HepG2 (cell line): ENCODE measurements around the gene EVL. TPM values are rescaled to one million over a fixed set of nuclear protein-coding genes. Genes with fewer than 3 reads are reported as not detected.

Experiments
- ATAC-seq: fragments of 200-7000 bp; cut with Tn5 transposase; 3 replicates; pipeline ENCODE4 v1.9.1; 2020; ENCODE audit warnings: mild to moderate bottlenecking, moderate library complexity
- BruUV-seq: library from RNA; stranded (reverse); fragments of 400-500 nt; replicated peaks from 2 replicates; lab custom pipeline; 2021; lab: Mats Ljungman, UMichigan
- CTCF ChIA-PET: fragments of 300-600 bp; formaldehyde crosslinking; extraction: SDS; loops from one replicate; lab custom pipeline; 2021; ENCODE audit warnings: low total read pairs, inconsistent platforms, low intra/inter-chr PET ratio; lab: Yijun Ruan, JAX
- POLR2A ChIA-PET: fragments of 350-600 bp; sonication (Branson Sonifier 250); formaldehyde crosslinking; loops from one replicate; lab custom pipeline; 2020; ENCODE audit warnings: antibody characterized with exemption, inconsistent platforms; lab: Yijun Ruan, JAX
- DNase-seq: peaks from one replicate; pipeline ENCODE4 v3.0.0-alpha.2; 2015; ENCODE audit warnings: low spot score
- FAIRE-seq: peaks from 3 replicates; lab custom pipeline; 2011; peaks lifted over from hg19 to GRCh38; lab: Jason Lieb, UNC
- H2AFZ ChIP-seq: one replicate; pipeline ENCODE4 v1.6.1; 2011; ENCODE audit warnings: low read length, inconsistent platforms
- H3K27ac ChIP-seq: fragments of 300-600 bp; 3 replicates; pipeline ENCODE4 v1.8.0; 2011; ENCODE audit warnings: mixed run types, mild to moderate bottlenecking, mixed read lengths, low read length, inconsistent platforms; ENCODE audit not compliant: insufficient read depth; ENCODE audit errors: extremely low read length
- H3K27me3 ChIP-seq, 2 experiments: fragments of 200-600 bp in 1 of 2; 2 replicates in 1 of 2; 3 replicates in 1 of 2; pipeline versions ENCODE4 v1.6.0 to v1.8.0; 2011; ENCODE audit warnings: low read length in 2 of 2, mild to moderate bottlenecking in 2 of 2, moderate library complexity in 2 of 2, inconsistent platforms in 1 of 2; ENCODE audit not compliant: insufficient read depth in 2 of 2, control insufficient read depth in 1 of 2
- H3K36me3 ChIP-seq, 2 experiments: fragments of 200-600 bp in 1 of 2; replicated peaks in 1 of 2; 2 replicates in 1 of 2; 3 replicates in 1 of 2; pipeline versions ENCODE4 v1.5.1 to v1.8.0; 2011; ENCODE audit warnings: low read length in 2 of 2, inconsistent platforms in 1 of 2; ENCODE audit not compliant: insufficient read depth in 2 of 2, control insufficient read depth in 1 of 2
- H3K4me1 ChIP-seq: 2 replicates; pipeline ENCODE4 v1.5.1; 2012; ENCODE audit warnings: low read length, inconsistent platforms; ENCODE audit not compliant: insufficient read depth
- H3K4me2 ChIP-seq: 2 replicates; pipeline ENCODE4 v1.6.0; 2011; ENCODE audit warnings: low read depth, low read length, inconsistent platforms
- H3K4me3 ChIP-seq, 3 experiments: fragments of 200-600 bp in 1 of 3; sonication (generic), shearing (Covaris generic) in 1 of 3; replicated peaks in 1 of 3; 2 replicates each; pipeline ENCODE4 v1.5.1; 2011 to 2016; ENCODE audit warnings: low read length in 3 of 3, inconsistent platforms in 2 of 3, low read depth in 2 of 3, mild to moderate bottlenecking in 2 of 3, control low read depth in 1 of 3, mixed read lengths in 1 of 3; ENCODE audit not compliant: insufficient read depth in 1 of 3
- H3K79me2 ChIP-seq: one replicate; pipeline ENCODE4 v1.6.1; 2011; ENCODE audit warnings: low read length, inconsistent platforms; ENCODE audit not compliant: insufficient read depth
- H3K9ac ChIP-seq: 2 replicates; pipeline ENCODE4 v1.6.0; 2011; ENCODE audit warnings: mild to moderate bottlenecking, low read depth, low read length, inconsistent platforms; ENCODE audit not compliant: insufficient read depth
- H3K9me3 ChIP-seq: 2 replicates; pipeline ENCODE4 v1.5.1; 2012; ENCODE audit warnings: mild to moderate bottlenecking, low read length
- H4K20me1 ChIP-seq: 2 replicates; pipeline ENCODE4 v1.6.0; 2011; ENCODE audit warnings: inconsistent platforms, mild to moderate bottlenecking, low read length, moderate library complexity; ENCODE audit not compliant: insufficient read depth
- CC2D1A ChIP-seq: sonication (generic); formaldehyde crosslinking; IDR thresholded peaks from 2 replicates; pipeline ENCODE4 v1.8.1; 2023; ENCODE audit warnings: mild to moderate bottlenecking, missing genetic modification reagents
- FOXA1 ChIP-seq, 2 experiments: fragments of 450-650 bp in 1 of 2; sonication (generic) in 1 of 2; formaldehyde crosslinking in 1 of 2; IDR thresholded peaks; 2 replicates each; pipeline versions ENCODE4 v1.4.0 to v1.6.1; 2016 to 2020; ENCODE audit warnings: missing genetic modification reagents in 1 of 2
- PAF1 ChIP-seq: IDR thresholded peaks from 2 replicates; pipeline ENCODE4 v1.6.1; 2016; ENCODE audit warnings: missing genetic modification reagents, missing compliant biosample characterization
- REL ChIP-seq: sonication (generic); formaldehyde crosslinking; conservative IDR thresholded peaks from 2 replicates; pipeline ENCODE4 v1.8.0; 2022; ENCODE audit warnings: mild to moderate bottlenecking, missing genetic modification reagents, moderate library complexity
- SMAD9 ChIP-seq: sonication (generic); formaldehyde crosslinking; IDR thresholded peaks from 2 replicates; pipeline ENCODE4 v1.5.1; 2020; ENCODE audit warnings: mild to moderate bottlenecking, missing genetic modification reagents
- TGIF2 ChIP-seq: IDR thresholded peaks from 2 replicates; pipeline ENCODE4 v1.6.1; 2016; ENCODE audit warnings: control low read depth, missing compliant biosample characterization
- U2AF2 ChIP-seq: fragments of 200-400 bp; formaldehyde crosslinking; IDR thresholded peaks from 2 replicates; pipeline ENCODE4 v1.6.1; 2017; ENCODE audit warnings: low read depth, mild to moderate bottlenecking, low read length
- ZBTB14 ChIP-seq: sonication (generic); formaldehyde crosslinking; IDR thresholded peaks from 2 replicates; pipeline ENCODE4 v1.4.0; 2020; ENCODE audit warnings: missing genetic modification reagents
- ZNF138 ChIP-seq: sonication (generic); formaldehyde crosslinking; IDR thresholded peaks from 2 replicates; pipeline ENCODE4 v1.5.0; 2020; ENCODE audit warnings: mild to moderate bottlenecking, low read depth, missing genetic modification reagents
- ZNF275 ChIP-seq: sonication (generic); formaldehyde crosslinking; IDR thresholded peaks from 2 replicates; pipeline ENCODE4 v1.8.0; 2022; ENCODE audit warnings: missing genetic modification reagents, mild to moderate bottlenecking, inconsistent platforms, borderline replicate concordance
- ZNF563 ChIP-seq: sonication (generic); formaldehyde crosslinking; IDR thresholded peaks from 2 replicates; pipeline ENCODE4 v1.8.0; 2022; ENCODE audit warnings: mild to moderate bottlenecking, moderate library complexity, missing genetic modification reagents
- ZNF839 ChIP-seq: sonication (generic); formaldehyde crosslinking; IDR thresholded peaks from 2 replicates; pipeline ENCODE4 v1.4.0; 2020; ENCODE audit warnings: missing genetic modification reagents, mild to moderate bottlenecking, borderline replicate concordance
- WGBS: methylation state at CpG from one replicate; pipeline ENCODE4 v1.1.6; 2017; ENCODE audit warnings: low lambda C conversion rate; 5-methylcytosine and 5-hydroxymethylcytosine counted together
- in situ Hi-C: cut with HindIII; loops from 2 replicates; pipeline ENCODE4 v1.10.0; 2017; ENCODE audit warnings: low pct_unique_long_range_greater_than_20kb; ENCODE audit not compliant: extremely low pct_ligation_motif_present
- intact Hi-C: fragments of 100-400 bp; cut with micrococcal nuclease; formaldehyde crosslinking; loops from one replicate; pipeline ENCODE4 v1.10.0; 2022; ENCODE audit not compliant: unreplicated experiment
- polyA plus RNA-seq, 8 experiments: library from polyadenylated mRNA; depleted of rRNA in 3 of 8; stranded (reverse) in 7 of 8; unstranded in 1 of 8; fragments of >200 nt; fragmentation: Illumina TruSeq in 4 of 8; extraction: Trizol in 4 of 8; gene quantifications; 2 replicates each; pipeline versions ENCODE4 v1.2.1 to v1.2.3, GENCODE V29; 2011 to 2016; ENCODE audit warnings: low read depth in 4 of 8, missing spikeins in 1 of 8, mixed read lengths in 1 of 8; ENCODE audit not compliant: insufficient read depth in 1 of 8
- total RNA-seq, 5 experiments: library from RNA; depleted of rRNA; stranded (reverse); fragments of >200 nt; fragmentation: Illumina TruSeq; extraction: Trizol; gene quantifications; 2 replicates each; pipeline ENCODE4 v1.2.3, GENCODE V29; 2016; ENCODE audit warnings: low read depth in 1 of 5
- TF ChIP-seq, protein P1 (sequence below): sonication (generic); formaldehyde crosslinking; IDR thresholded peaks from 2 replicates; pipeline ENCODE4 v1.8.0; 2022; ENCODE audit warnings: mild to moderate bottlenecking, missing genetic modification reagents, borderline replicate concordance
- TF ChIP-seq, protein P2 (sequence below): sonication (generic); formaldehyde crosslinking; IDR thresholded peaks from 2 replicates; pipeline ENCODE4 v1.4.0; 2020; ENCODE audit warnings: missing genetic modification reagents

EVL gene
- total and polyA plus RNA-seq, 2 of the 13 experiments (the other 11 are each of a cell fraction or from before 2014, with no cell fraction given), result 15.1 to 31.2 TPM

DNA sequence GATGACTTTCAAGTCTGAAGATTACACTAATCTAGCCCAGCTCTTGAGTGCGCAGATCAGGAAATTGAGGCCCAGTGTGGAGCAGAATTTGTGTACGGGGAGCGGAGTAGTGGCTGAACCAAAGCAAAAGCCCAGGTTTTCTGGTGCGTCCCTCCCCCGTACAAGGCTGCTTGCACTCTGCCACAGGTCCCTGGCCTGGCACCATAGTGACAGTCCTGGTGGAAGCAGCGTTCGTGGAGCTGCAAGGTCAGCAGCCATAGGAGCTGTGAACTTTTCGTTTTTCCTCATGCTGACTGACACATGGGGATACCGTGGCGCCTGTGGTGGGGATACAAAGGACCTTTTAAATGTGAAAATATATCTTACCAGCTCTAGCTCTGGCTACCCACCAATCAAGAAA lies 1.7 kb downstream of the EVL start:
- no TSS peak for BruUV-seq
- Histone ChIP-seq H3K27me3 (no peaks in the 10 kb centered on the region), H3K4me2 (no peak overlapping the region), H3K4me1 (peaks cover 17% of the 10 kb centered on the region), H3K9ac (no peak overlapping the region), H3K36me3 (no peaks in the 10 kb centered on the region), H3K9me3 (no peaks in the 10 kb centered on the region), H2AFZ (no peak overlapping the region), H3K27ac (no peak overlapping the region)
- no peak for FAIRE-seq
- CTCF ChIA-PET, result no interaction called here
- ATAC-seq, result no peak
- intact Hi-C loops (no loop called here), in situ Hi-C loops (no loop called here)
- POLR2A ChIA-PET, result no interaction called here
- no peak for DNase-seq
- TF ChIP-seq CC2D1A (CRISPR knock-in tag), result no peak
- TF ChIP-seq U2AF2, result no peak
- no peak for TF ChIP-seq SMAD9 (CRISPR knock-in tag)
- TF ChIP-seq ZNF563, result no peak
- no peak for TF ChIP-seq TGIF2 (CRISPR knock-in tag)
- no peak for TF ChIP-seq REL (CRISPR knock-in tag)
- TF ChIP-seq, all 625 proteins: peak for 0
- no peaks in the 10 kb centered on the region for H3K79me2 ChIP-seq
- H4K20me1 ChIP-seq, result no peaks in the 10 kb centered on the region
- H3K4me3 ChIP-seq, result no peak overlapping the region
- WGBS, result 89% methylated on average over 10 of the region's 10 CpGs

GRCh38 chr14:100067481-100067880 lies 2.3 kb downstream of the EVL start:
- intact Hi-C loops (no loop called here), in situ Hi-C loops (no loop called here)
- CTCF ChIA-PET, result no interaction called here
- no peak for FAIRE-seq
- Histone ChIP-seq H3K27ac (no peak overlapping the region), H2AFZ (no peak overlapping the region), H3K79me2 (no peaks in the 10 kb centered on the region), H3K4me1 (peaks cover 15% of the 10 kb centered on the region), H3K4me2 (no peak overlapping the region), H3K9me3 (no peaks in the 10 kb centered on the region), H3K27me3 (no peaks in the 10 kb centered on the region), H3K36me3 (no peaks in the 10 kb centered on the region), H3K9ac (no peak overlapping the region), H3K4me3 (no peak overlapping the region)
- ATAC-seq, result no peak
- WGBS, result 90% methylated on average over 6 of the region's 6 CpGs
- BruUV-seq, result no TSS peak
- POLR2A ChIA-PET, result no interaction called here
- DNase-seq, result no peak
- TF ChIP-seq FOXA1 (IDR thresholded peaks at IDR 0.05) (no peak), FOXA1 (CRISPR knock-in tag; IDR thresholded peaks at IDR 0.05) (no peak), ZNF138 (CRISPR knock-in tag) (no peak), PAF1 (CRISPR knock-in tag) (no peak), ZNF839 (CRISPR knock-in tag) (no peak), ZBTB14 (CRISPR knock-in tag) (no peak), ZNF275 (no peak)
- TF ChIP-seq, protein P1, sequence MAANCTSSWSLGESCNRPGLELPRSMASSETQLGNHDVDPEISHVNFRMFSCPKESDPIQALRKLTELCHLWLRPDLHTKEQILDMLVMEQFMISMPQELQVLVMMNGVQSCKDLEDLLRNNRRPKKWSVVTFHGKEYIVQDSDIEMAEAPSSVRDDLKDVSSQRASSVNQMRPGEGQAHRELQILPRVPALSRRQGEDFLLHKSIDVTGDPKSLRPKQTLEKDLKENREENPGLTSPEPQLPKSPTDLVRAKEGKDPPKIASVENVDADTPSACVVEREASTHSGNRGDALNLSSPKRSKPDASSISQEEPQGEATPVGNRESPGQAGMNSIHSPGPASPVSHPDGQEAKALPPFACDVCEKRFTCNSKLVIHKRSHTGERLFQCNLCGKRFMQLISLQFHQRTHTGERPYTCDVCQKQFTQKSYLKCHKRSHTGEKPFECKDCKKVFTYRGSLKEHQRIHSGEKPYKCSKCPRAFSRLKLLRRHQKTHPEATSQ (CRISPR knock-in tag), result no peak
- TF ChIP-seq, protein P2, sequence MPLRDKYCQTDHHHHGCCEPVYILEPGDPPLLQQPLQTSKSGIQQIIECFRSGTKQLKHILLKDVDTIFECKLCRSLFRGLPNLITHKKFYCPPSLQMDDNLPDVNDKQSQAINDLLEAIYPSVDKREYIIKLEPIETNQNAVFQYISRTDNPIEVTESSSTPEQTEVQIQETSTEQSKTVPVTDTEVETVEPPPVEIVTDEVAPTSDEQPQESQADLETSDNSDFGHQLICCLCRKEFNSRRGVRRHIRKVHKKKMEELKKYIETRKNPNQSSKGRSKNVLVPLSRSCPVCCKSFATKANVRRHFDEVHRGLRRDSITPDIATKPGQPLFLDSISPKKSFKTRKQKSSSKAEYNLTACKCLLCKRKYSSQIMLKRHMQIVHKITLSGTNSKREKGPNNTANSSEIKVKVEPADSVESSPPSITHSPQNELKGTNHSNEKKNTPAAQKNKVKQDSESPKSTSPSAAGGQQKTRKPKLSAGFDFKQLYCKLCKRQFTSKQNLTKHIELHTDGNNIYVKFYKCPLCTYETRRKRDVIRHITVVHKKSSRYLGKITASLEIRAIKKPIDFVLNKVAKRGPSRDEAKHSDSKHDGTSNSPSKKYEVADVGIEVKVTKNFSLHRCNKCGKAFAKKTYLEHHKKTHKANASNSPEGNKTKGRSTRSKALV (CRISPR knock-in tag), result no peak
- TF ChIP-seq, all 625 proteins: peak for 0
- no peaks in the 10 kb centered on the region for H4K20me1 ChIP-seq
